Psoas muscle (tissue), 8 donors: ENCODE measurements around the gene SLC6A19. TPM values are rescaled to one million over a fixed set of nuclear protein-coding genes. Genes with fewer than 3 reads are reported as not detected.
"Not testable (repeated sequence)": the region's sequence is repeated elsewhere in the genome, so short reads cannot be mapped to it uniquely, and the experiment has no call there.

Experiments used
- ATAC-seq, 4 donors: fragments of 200-7000 bp; cut with Tn5 transposase; one replicate each; pipeline ENCODE4 v1.9.1; 2020; ENCODE audit warnings: moderate library complexity in 3 of 4, mild to moderate bottlenecking in 2 of 4
- DNase-seq, 2 donors: peaks; one replicate each; pipeline ENCODE4 v3.0.0-alpha.2; 2020
- H3K27ac ChIP-seq: fragments of 200-600 bp; one replicate; pipeline ENCODE4 v1.8.0; 2022
- H3K27me3 ChIP-seq, 3 donors: fragments of 200-600 bp in 1 of 3; one replicate each; pipeline versions ENCODE4 v1.6.1 to v1.8.0; 2013 to 2022; ENCODE audit warnings: low read length in 2 of 3, mild to moderate bottlenecking in 2 of 3, moderate library complexity in 1 of 3; ENCODE audit not compliant: insufficient read depth in 3 of 3
- H3K36me3 ChIP-seq, 2 donors: fragments of 200-600 bp in 1 of 2; one replicate each; pipeline versions ENCODE4 v1.6.1 to v1.8.0; 2013 to 2022; ENCODE audit warnings: low read depth in 1 of 2, mild to moderate bottlenecking in 1 of 2, moderate library complexity in 1 of 2; ENCODE audit not compliant: insufficient read depth in 1 of 2
- H3K4me1 ChIP-seq: fragments of 200-600 bp; one replicate; pipeline ENCODE4 v1.8.0; 2022
- H3K4me3 ChIP-seq: fragments of 200-600 bp; one replicate; pipeline ENCODE4 v1.8.0; 2022; ENCODE audit warnings: mild to moderate bottlenecking
- H3K9me3 ChIP-seq: fragments of 200-600 bp; one replicate; pipeline ENCODE4 v1.8.0; 2022
- WGBS, 3 donors: extraction: QIAGEN DNeasy Blood & Tissue Kit; methylation state at CpG; one replicate each; pipeline versions ENCODE4 v1.1.6 to v1.1.7; 2013; 5-methylcytosine and 5-hydroxymethylcytosine counted together
- intact Hi-C, 2 donors: fragments of 100-400 bp; cut with DNase I; formaldehyde crosslinking; loops; one replicate each; pipeline versions ENCODE4 v1.11.0 to v1.14.2; 2022
- polyA plus RNA-seq, 3 donors: library from polyadenylated mRNA; stranded (reverse); fragments of 200-250 nt; gene quantifications; one replicate each; pipeline ENCODE4 v1.2.3, GENCODE V29; 2013
- total RNA-seq, 4 donors: library from RNA; stranded (reverse); fragmentation: NEBNext Ultra II Directional in 2 of 4; extraction: Animal tissue kit (Norgen Biotek cat#: 25700) in 2 of 4; gene quantifications; one replicate each; pipeline versions ENCODE4 v1.2.1 to v1.2.4, GENCODE V29; 2021 to 2023
- TF ChIP-seq, protein P1 (sequence below): fragments of 200-600 bp; IDR thresholded peaks from one replicate; pipeline ENCODE4 v1.8.0; 2022; ENCODE audit warnings: antibody characterized with exemption
- donor health status: healthy with polysubstance abuse.
- donor health status: DM: no; HTN: no; CAD: no; lungs with moderate emphysema.
- donor health status: Bipolar disorder and iron deficiency.
- donor health status: healthy.
- donor health status: DM: yes; HTN: yes; CAD: no.
- donor health status: DM: no; HTN: no; CAD: no.
- donor health status: DM: no; HTN: no; CAD: no.
- donor health status: DM: yes; HTN: yes; CAD: no.

The SLC6A19 gene
- total and polyA plus RNA-seq, 7 donors: 0.03 to 0.08 TPM; not detected in 5

DNA sequence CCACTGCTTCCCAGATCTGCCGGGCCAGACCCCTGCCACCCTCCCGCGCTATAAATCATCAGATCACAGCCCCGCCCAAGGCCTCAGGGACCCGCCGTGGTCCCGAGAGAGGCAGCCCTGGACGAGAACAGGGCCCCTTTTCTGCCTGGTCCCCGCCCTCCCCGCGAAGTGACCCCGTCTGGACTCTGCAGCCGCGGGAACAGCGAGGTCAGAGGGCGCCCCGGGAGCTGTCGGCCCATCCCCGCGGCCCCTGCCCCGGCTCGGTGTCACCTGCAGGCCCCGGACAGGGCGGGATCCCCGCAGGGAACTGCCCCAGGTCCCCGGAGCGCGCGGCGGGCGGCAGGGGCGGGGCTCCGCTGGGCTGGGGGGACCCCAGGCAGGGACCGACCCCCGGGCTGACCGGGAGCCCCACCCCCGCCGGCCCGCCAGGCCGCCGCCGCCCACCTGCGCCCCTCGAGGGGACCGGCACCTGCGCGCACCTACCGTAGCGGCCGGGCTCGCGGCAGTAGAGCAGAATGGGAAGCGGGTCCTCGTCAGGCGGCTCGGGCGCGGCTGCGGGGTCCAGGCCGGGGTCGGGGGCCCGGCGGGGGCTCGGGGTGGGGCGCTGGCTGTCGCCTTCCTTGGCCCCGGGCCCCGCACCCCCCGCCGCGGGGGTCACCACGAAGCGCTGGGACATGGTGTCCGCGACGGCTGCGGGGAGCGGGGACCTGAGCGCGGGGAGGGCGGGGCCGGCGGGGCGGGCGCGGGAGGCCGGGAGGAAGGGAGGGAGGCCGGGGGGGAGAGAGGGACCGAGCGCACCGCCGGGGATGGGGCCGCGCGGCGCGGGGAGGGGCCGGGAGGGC, 46.0 kb upstream of the SLC6A19 start:
- 5 to 7% (median 6%) methylated on average over 11 to 96 of the region's 98 CpGs for WGBS, 3 donors
- Histone ChIP-seq H3K27ac (no peak overlapping the region), H3K36me3 (no peaks in the 10 kb centered on the region), H3K4me3 (peak overlapping the region; percentile 32), H3K4me1 (no peaks in the 10 kb centered on the region), H3K9me3 (no peaks in the 10 kb centered on the region), H3K27me3 (peaks cover 0 to 53% (median 30%) of the 10 kb centered on the region in 3 donors)
- intact Hi-C loops: no loop called here
- ATAC-seq (no peak), DNase-seq (no peak)
- TF ChIP-seq, protein P1, sequence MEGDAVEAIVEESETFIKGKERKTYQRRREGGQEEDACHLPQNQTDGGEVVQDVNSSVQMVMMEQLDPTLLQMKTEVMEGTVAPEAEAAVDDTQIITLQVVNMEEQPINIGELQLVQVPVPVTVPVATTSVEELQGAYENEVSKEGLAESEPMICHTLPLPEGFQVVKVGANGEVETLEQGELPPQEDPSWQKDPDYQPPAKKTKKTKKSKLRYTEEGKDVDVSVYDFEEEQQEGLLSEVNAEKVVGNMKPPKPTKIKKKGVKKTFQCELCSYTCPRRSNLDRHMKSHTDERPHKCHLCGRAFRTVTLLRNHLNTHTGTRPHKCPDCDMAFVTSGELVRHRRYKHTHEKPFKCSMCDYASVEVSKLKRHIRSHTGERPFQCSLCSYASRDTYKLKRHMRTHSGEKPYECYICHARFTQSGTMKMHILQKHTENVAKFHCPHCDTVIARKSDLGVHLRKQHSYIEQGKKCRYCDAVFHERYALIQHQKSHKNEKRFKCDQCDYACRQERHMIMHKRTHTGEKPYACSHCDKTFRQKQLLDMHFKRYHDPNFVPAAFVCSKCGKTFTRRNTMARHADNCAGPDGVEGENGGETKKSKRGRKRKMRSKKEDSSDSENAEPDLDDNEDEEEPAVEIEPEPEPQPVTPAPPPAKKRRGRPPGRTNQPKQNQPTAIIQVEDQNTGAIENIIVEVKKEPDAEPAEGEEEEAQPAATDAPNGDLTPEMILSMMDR: no peak

DNA sequence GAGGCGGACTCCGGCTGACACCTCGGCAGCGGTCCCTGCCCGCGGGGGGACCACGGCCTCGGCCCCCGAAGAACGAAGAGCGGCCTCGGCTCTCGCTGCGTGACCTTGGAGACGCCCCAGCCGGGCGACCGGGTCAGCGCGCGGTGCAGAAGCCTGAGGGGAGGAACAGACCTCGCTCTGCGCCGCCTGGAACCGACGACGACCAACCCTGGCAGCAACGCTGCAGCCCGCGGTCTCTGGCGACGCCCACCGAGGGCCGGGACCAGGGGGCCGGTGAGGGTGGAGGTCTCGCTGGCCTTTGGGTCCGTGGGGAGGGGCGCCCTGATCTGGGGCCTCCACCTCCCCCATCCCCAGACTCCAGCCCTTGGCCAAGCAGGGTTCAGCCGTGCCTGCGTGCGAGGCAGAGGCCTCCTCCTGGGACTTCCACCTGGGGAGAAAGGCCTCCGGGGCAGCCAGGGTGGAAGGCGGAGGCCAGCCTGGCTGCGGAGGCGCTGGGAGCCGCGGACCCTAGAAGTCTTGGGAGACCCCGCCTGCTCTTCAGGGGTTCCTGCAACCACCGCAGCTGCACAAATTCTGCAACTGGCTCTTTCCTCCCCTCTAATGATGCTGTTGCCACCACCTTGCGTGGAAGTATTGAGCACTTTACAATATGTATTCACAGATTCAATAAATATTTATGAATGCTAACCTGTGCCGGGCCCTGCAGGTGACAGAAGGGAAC, 45.2 kb upstream of the SLC6A19 start:
- Histone ChIP-seq H3K9me3 (no peaks in the 10 kb centered on the region), H3K27ac (no peak overlapping the region), H3K4me1 (no peaks in the 10 kb centered on the region), H3K27me3 (peaks cover 0 to 52% (median 29%) of the 10 kb centered on the region in 3 donors), H3K4me3 (peak overlapping the region; percentile 32), H3K36me3 (no peaks in the 10 kb centered on the region)
- ATAC-seq: no peak
- DNase-seq: no peak
- WGBS, 3 donors: 19 to 30% (median 23%) methylated on average over 17 to 51 of the region's 51 CpGs
- intact Hi-C loops: no loop called here
- TF ChIP-seq, protein P1: no peak

DNA sequence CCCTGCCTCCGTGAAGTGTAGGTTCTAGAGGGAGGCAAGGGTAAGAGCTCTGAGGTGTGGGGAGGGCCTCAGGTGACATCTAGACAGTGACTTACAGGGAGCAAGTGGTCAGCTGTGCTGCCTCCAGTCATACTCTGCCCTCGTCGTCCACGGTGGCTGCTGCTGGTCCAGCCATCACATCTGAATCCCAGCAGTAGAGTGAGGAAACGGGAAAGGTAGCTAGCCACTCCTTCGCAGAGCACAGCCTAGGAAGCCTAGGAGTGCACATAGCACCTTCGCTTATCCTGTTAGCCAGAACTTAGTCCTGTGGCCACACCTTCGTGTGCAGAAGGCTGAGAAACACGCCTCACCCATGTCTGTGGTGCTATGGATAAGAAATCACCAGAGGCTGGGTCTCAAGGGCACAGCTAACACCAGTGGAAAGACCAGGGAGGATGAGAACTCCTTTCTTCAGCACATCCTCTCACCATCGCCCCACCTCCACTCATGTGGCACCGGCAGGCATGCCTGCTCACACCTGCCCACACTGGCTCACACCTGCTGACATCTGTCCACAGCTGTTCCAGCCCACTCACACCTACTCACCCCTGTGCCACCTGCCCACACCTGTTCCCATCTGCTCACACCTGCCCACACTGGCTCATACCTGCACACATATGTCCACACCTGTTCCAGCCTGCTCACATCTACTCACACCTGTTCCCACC, 44.5 kb upstream of the SLC6A19 start:
- H3K27me3 ChIP-seq: peaks cover 0 to 51% (median 30%) of the 10 kb centered on the region in 3 donors
- no peak overlapping the region for H3K27ac ChIP-seq
- H3K4me1 ChIP-seq: no peaks in the 10 kb centered on the region
- 89 to 96% (median 92%) methylated on average over 11 of the region's 11 CpGs for WGBS, 3 donors
- ATAC-seq (no peak), DNase-seq (peak in 1 of 2 donors; percentile 3)
- no peak overlapping the region for H3K4me3 ChIP-seq
- TF ChIP-seq, protein P1: no peak
- intact Hi-C loops: no loop called here
- no peaks in the 10 kb centered on the region for H3K9me3 ChIP-seq
- no peaks in the 10 kb centered on the region for H3K36me3 ChIP-seq

DNA sequence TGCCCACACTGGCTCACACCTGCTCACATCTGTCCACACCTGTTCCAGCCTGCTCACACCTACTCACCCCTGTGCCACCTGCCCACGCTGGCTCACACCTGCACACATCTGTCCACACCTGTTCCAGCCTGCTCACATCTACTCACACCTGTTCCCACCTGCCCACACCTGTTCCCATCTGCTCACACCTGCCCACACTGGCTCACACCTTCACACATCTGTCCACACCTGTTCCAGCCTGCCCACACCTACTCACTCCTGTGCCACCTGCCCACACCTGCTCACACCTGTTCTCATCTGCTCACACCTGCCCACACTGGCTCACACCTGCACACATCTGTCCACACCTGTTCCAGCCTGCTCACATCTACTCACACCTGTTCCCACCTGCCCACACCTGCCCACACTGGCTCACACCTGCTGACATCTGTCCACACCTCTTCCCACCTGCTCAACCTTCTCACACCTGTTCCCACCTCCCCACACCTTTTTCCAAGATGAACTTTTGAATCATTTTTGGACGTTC, 43.9 kb upstream of the SLC6A19 start:
- H3K4me1 ChIP-seq, H3K4me3 ChIP-seq, H3K36me3 ChIP-seq, DNase-seq, H3K27ac ChIP-seq, intact Hi-C loops, H3K9me3 ChIP-seq, ATAC-seq: not testable (repeated sequence)
- WGBS, 3 donors: 72 to 76% (median 75%) methylated on average over 2 of the region's 2 CpGs
- H3K27me3 ChIP-seq: peaks cover 0 to 47% (median 27%) of the 10 kb centered on the region in 3 donors
